Endodermal cell (in vitro differentiated cells): Measurements from ENCODE around the gene CFAP52. TPM values are rescaled to one million over a fixed set of nuclear protein-coding genes. Genes with fewer than 3 reads are reported as not detected.
A peak's percentile ranks its signal among the peaks of the same experiment; 100 is the strongest.

ENCODE experiments used
- DNase-seq: peaks from one replicate; pipeline ENCODE4 v3.0.0-alpha.2; 2017
- H3K27ac ChIP-seq: 2 replicates; pipeline ENCODE4 v1.5.1; 2013; ENCODE audit warnings: mild to moderate bottlenecking, low read depth, low read length, moderate library complexity
- H3K27me3 ChIP-seq: 2 replicates; pipeline ENCODE4 v1.6.1; 2013; ENCODE audit warnings: mild to moderate bottlenecking, low read length, moderate library complexity; ENCODE audit not compliant: insufficient read depth, control insufficient read depth, poor library complexity, severe bottlenecking
- H3K36me3 ChIP-seq: 2 replicates; pipeline ENCODE4 v1.7.0; 2013; ENCODE audit warnings: mild to moderate bottlenecking, low read length, moderate library complexity; ENCODE audit not compliant: control insufficient read depth, insufficient read depth
- H3K4me1 ChIP-seq: one replicate; pipeline ENCODE4 v1.7.0; 2013; ENCODE audit warnings: low read length; ENCODE audit not compliant: control insufficient read depth, insufficient read depth
- H3K4me3 ChIP-seq: 2 replicates; pipeline ENCODE4 v1.5.1; 2013; ENCODE audit warnings: mild to moderate bottlenecking, low read length, moderate library complexity
- H3K9ac ChIP-seq: 2 replicates; pipeline ENCODE4 v1.6.1; 2013; ENCODE audit warnings: mild to moderate bottlenecking, low read length, moderate library complexity; ENCODE audit not compliant: poor library complexity, severe bottlenecking; ENCODE audit errors: extremely low read depth
- H3K9me3 ChIP-seq: 2 replicates; pipeline ENCODE4 v1.6.1; 2013; ENCODE audit warnings: mild to moderate bottlenecking, low read length, moderate library complexity; ENCODE audit not compliant: control insufficient read depth
- H3K27ac Mint-ChIP-seq: 2 replicates; pipeline ENCODE4 v1.8.0; 2020; ENCODE audit warnings: mixed read lengths
- H3K27me3 Mint-ChIP-seq: 2 replicates; pipeline ENCODE4 v1.8.0; 2021; ENCODE audit warnings: mild to moderate bottlenecking, mixed read lengths; ENCODE audit not compliant: insufficient read depth
- H3K36me3 Mint-ChIP-seq: 2 replicates; pipeline ENCODE4 v1.8.0; 2020; ENCODE audit warnings: low read depth, mixed read lengths
- H3K4me1 Mint-ChIP-seq: 2 replicates; pipeline ENCODE4 v1.8.0; 2020; ENCODE audit warnings: mixed read lengths
- H3K4me3 Mint-ChIP-seq: 2 replicates; pipeline ENCODE4 v1.8.0; 2020; ENCODE audit warnings: mild to moderate bottlenecking, moderate library complexity, mixed read lengths
- H3K9me3 Mint-ChIP-seq: 2 replicates; pipeline ENCODE4 v1.8.0; 2020; ENCODE audit warnings: mild to moderate bottlenecking, mixed read lengths
- WGBS, 2 experiments: methylation state at CpG; one replicate each; pipeline versions ENCODE4 v1.1.5 to v1.1.7; 2013; ENCODE audit warnings: missing lambda C conversion rate in 2 of 2, mixed read lengths in 1 of 2; ENCODE audit not compliant: insufficient coverage in 1 of 2, insufficient read length in 1 of 2; 5-methylcytosine and 5-hydroxymethylcytosine counted together
- total RNA-seq, 2 donors: library from RNA; stranded (reverse); fragmentation: NEBNext Ultra II Directional in 1 of 2; extraction: Animal tissue kit (Norgen Biotek cat#: 25700) in 1 of 2; gene quantifications; 2 replicates in 1 of 2; 3 replicates in 1 of 2; pipeline ENCODE4 v1.2.1, GENCODE V29; 2021
- TF ChIP-seq, protein P1 (sequence below): fragments of 200-600 bp; sonication (generic); conservative IDR thresholded peaks from 2 replicates; pipeline ENCODE4 v1.5.0; 2021; ENCODE audit warnings: antibody characterized with exemption, mild to moderate bottlenecking

CFAP52 gene
- total RNA-seq, 2 donors from 2014 or later = 0.29 to 0.51 TPM

DNA sequence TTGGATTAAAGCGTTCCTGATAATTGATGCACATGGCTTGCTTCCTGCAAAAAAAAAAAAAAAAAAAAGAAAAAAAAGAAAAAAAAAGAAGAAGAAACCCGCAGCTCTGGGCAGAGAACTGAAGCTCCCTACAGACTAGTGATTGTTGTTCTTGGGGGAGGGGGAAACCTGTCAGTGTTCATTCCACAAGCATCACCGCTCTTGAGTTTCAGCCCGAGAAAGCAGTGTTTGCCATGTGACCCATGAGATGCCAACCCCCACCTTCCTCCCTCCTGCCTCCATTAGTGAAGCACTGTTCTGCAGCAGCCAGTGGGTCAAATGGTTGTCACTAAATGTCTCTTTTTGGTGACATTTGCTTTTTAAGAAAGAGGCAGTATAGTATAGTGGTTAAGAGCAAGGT, 70.6 kb downstream of the CFAP52 start:
- Histone ChIP-seq H3K9me3 (no peaks in the 10 kb centered on the region), H3K4me1 (peaks cover 3% of the 10 kb centered on the region), H3K27me3 (peaks cover 8% of the 10 kb centered on the region), H3K36me3 (no peaks in the 10 kb centered on the region), H3K27ac (no peak overlapping the region), H3K4me3 (peak overlapping the region; percentile 87), H3K9ac (peak overlapping the region; percentile 56)
- Mint-ChIP-seq H3K27me3 (no peaks in the 10 kb centered on the region), H3K36me3 (no peaks in the 10 kb centered on the region), H3K4me3 (peak overlapping the region; percentile 75), H3K4me1 (peaks cover 25% of the 10 kb centered on the region), H3K27ac (peak overlapping the region; percentile 82), H3K9me3 (no peaks in the 10 kb centered on the region)
- 0 to 30% methylated on average over 1 to 4 of the region's 4 CpGs for WGBS, 2 experiments
- peak; percentile 81 for DNase-seq
- TF ChIP-seq, protein P1, sequence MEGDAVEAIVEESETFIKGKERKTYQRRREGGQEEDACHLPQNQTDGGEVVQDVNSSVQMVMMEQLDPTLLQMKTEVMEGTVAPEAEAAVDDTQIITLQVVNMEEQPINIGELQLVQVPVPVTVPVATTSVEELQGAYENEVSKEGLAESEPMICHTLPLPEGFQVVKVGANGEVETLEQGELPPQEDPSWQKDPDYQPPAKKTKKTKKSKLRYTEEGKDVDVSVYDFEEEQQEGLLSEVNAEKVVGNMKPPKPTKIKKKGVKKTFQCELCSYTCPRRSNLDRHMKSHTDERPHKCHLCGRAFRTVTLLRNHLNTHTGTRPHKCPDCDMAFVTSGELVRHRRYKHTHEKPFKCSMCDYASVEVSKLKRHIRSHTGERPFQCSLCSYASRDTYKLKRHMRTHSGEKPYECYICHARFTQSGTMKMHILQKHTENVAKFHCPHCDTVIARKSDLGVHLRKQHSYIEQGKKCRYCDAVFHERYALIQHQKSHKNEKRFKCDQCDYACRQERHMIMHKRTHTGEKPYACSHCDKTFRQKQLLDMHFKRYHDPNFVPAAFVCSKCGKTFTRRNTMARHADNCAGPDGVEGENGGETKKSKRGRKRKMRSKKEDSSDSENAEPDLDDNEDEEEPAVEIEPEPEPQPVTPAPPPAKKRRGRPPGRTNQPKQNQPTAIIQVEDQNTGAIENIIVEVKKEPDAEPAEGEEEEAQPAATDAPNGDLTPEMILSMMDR = no peak

DNA sequence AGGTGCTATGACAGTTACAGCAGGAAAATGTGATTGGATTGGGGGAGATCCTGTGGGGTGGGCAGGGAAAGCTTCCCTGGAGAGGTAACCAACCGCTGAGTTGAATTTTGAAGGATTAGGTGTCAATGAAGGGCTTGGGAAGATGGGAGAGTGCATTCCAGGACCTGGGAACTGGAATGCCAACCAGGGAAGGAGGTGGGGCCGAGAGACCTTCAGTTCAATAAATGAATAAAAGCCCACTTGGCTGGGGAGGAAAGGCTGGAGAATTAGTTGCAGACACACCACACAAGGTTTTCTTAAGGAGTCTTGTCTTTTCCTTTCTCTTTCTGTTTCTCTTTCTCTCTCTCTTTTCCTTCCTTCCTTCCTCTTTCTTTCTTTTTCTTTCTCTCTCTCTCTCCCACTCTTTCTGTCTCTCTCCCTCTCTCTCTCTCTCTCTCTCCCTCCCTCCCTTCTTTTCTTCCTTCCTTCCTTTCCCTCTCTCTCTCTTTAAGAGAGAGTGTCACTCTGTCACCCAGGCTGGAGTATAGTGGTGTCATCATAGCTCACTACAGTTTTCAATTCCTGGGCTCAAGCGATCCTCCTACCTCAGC, 72.2 kb downstream of the CFAP52 start:
- TF ChIP-seq, protein P1 = no peak
- H3K9me3 Mint-ChIP-seq = no peaks in the 10 kb centered on the region
- Histone ChIP-seq H3K27me3 (peaks cover 8% of the 10 kb centered on the region), H3K4me1 (peaks cover 3% of the 10 kb centered on the region), H3K9ac (peak overlapping the region; percentile 8), H3K9me3 (no peaks in the 10 kb centered on the region), H3K4me3 (no peak overlapping the region), H3K27ac (peak overlapping the region; percentile 36), H3K36me3 (no peaks in the 10 kb centered on the region)
- H3K4me3 Mint-ChIP-seq = peak overlapping the region; percentile 75
- no peaks in the 10 kb centered on the region for H3K27me3 Mint-ChIP-seq
- WGBS, 2 experiments = 51 to 56% methylated on average over 3 of the region's 3 CpGs
- H3K4me1 Mint-ChIP-seq = peaks cover 25% of the 10 kb centered on the region
- H3K27ac Mint-ChIP-seq = peak overlapping the region; percentile 92
- no peaks in the 10 kb centered on the region for H3K36me3 Mint-ChIP-seq
- DNase-seq = peak; percentile 90

DNA sequence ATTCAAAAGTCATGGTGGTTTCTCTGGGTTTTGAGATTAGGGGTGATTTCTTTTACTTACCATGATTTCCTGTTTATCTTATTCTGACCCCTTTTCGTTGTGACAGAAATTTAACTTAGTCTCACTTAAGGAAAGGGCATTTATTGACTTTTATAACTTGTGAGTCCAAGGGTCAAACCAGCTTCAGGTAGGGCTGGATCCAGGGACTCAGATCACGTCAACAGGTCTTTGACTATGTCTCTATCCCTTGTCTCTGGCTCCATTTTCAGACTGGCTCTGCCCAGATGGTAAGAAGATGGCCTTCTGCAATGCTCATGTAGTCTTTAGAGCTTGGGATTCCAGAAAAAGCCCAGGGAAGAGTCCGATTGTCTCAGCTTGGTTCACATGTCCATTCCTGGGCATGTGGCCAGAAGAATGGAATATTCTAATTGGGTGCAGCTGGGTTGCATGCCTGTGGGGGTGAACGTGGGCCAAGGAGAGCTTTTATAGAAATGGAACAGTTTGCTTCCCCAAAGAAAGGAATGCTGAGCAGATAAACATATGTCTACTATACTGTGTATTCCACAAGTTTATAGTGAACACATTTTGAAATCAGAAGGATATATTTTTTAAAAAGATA, 82.3 kb downstream of the CFAP52 start:
- no peak overlapping the region for H3K27ac Mint-ChIP-seq
- TF ChIP-seq, protein P1 = no peak
- Histone ChIP-seq H3K4me3 (no peak overlapping the region), H3K9me3 (no peaks in the 10 kb centered on the region), H3K36me3 (peaks cover 17% of the 10 kb centered on the region), H3K4me1 (no peaks in the 10 kb centered on the region), H3K9ac (no peak overlapping the region), H3K27ac (no peak overlapping the region), H3K27me3 (no peaks in the 10 kb centered on the region)
- peaks cover 54% of the 10 kb centered on the region for H3K36me3 Mint-ChIP-seq
- no peaks in the 10 kb centered on the region for H3K4me1 Mint-ChIP-seq
- DNase-seq = peak; percentile 7
- no peak overlapping the region for H3K4me3 Mint-ChIP-seq
- no peaks in the 10 kb centered on the region for H3K27me3 Mint-ChIP-seq
- no peaks in the 10 kb centered on the region for H3K9me3 Mint-ChIP-seq
- WGBS, 2 experiments = 83 to 90% methylated on average over 3 to 4 of the region's 4 CpGs
